Pancreas (tissue), 10 donors: ENCODE measurements around the gene DYNC2H1. TPM values are rescaled to one million over a fixed set of nuclear protein-coding genes. Genes with fewer than 3 reads are reported as not detected.
"Not testable (repeated sequence)": the region's sequence is repeated elsewhere in the genome, so short reads cannot be mapped to it uniquely, and the experiment has no call there.

ENCODE experiments used
- ATAC-seq, 4 donors: fragments of 200-7000 bp; cut with Tn5 transposase; one replicate each; pipeline versions ENCODE4 v1.8.0 to v1.9.1; 2020; ENCODE audit warnings: mild to moderate bottlenecking in 4 of 4, moderate library complexity in 4 of 4
- DNase-seq, 6 donors: peaks; one replicate each; pipeline ENCODE4 v3.0.0-alpha.2; 2020
- FAIRE-seq: peaks from 2 replicates; lab custom pipeline; 2012; peaks lifted over from hg19 to GRCh38; lab: Jason Lieb, UNC
- H3K27ac ChIP-seq, 4 donors: fragments of 200-600 bp; sonication (generic); 1 replicate in 3 of 4; 2 replicates in 1 of 4; pipeline versions ENCODE4 v1.5.0 to v1.8.0; 2020
- H3K27me3 ChIP-seq, 4 donors: fragments of 200-600 bp; one replicate each; pipeline ENCODE4 v1.8.0; 2021
- H3K36me3 ChIP-seq, 3 donors: fragments of 200-600 bp; sonication (generic) in 1 of 3; one replicate each; pipeline versions ENCODE4 v1.5.0 to v1.8.0; 2020 to 2021
- H3K4me1 ChIP-seq, 3 donors: fragments of 200-600 bp; one replicate each; pipeline ENCODE4 v1.8.0; 2021
- H3K4me3 ChIP-seq, 4 donors: fragments of 200-600 bp; sonication (generic) in 2 of 4; one replicate each; pipeline versions ENCODE4 v1.5.0 to v1.8.0; 2020 to 2021
- H3K9me3 ChIP-seq, 4 donors: fragments of 200-600 bp; one replicate each; pipeline ENCODE4 v1.8.0; 2021
- CTCF ChIP-seq, 4 donors: fragments of 200-600 bp; sonication (generic) in 3 of 4; IDR thresholded peaks; one replicate each; pipeline versions ENCODE4 v1.5.0 to v1.8.0; 2021; ENCODE audit warnings: antibody characterized with exemption in 4 of 4
- WGBS, 2 donors: extraction: QIAGEN DNeasy Blood & Tissue Kit; methylation state at CpG; one replicate each; pipeline ENCODE4 v1.1.7; 2013; 5-methylcytosine and 5-hydroxymethylcytosine counted together
- intact Hi-C, 3 donors: fragments of 100-400 bp; cut with DNase I; formaldehyde crosslinking; loops; one replicate each; pipeline versions ENCODE4 v1.11.1 to v1.14.2; 2022
- polyA plus RNA-seq, 2 donors: library from polyadenylated mRNA; stranded (reverse); fragments of 200-250 nt; gene quantifications; one replicate each; pipeline ENCODE4 v1.2.3, GENCODE V29; 2013
- total RNA-seq, 6 donors: library from RNA; stranded (reverse); fragmentation: NEBNext Ultra II Directional in 4 of 6; extraction: Animal tissue kit (Norgen Biotek cat#: 25700) in 4 of 6; gene quantifications; one replicate each; pipeline versions ENCODE4 v1.2.1 to v1.2.4, GENCODE V29; 2021 to 2023
- donor health status: healthy with polysubstance abuse.
- donor health status: DM: no; HTN: no; CAD: no; lungs with moderate emphysema.
- donor health status: DM: no; HTN: no; CAD: no.
- donor health status: control.
- donor health status: control.
- donor health status: Bipolar disorder and iron deficiency.
- donor health status: DM: yes; HTN: yes; CAD: no.
- donor health status: DM: no; HTN: no; CAD: no.
- donor health status: DM: no; HTN: no; CAD: no.
- donor health status: DM: yes; HTN: yes; CAD: no.

DYNC2H1 gene
- total and polyA plus RNA-seq, 8 donors, result 6.6 to 15.2 (median 8.4) TPM

GRCh38 chr11:103368145-103368544 lies 258.9 kb downstream of the DYNC2H1 start:
- DNase-seq (no peak), FAIRE-seq (no peak), ATAC-seq (no peak)
- WGBS, 2 donors, result 67 to 88% methylated on average over 1 of the region's 1 CpG
- intact Hi-C loops, result no loop called here
- Histone ChIP-seq H3K27ac (no peak overlapping the region), H3K36me3 (no peaks in the 10 kb centered on the region), H3K4me1 (no peaks in the 10 kb centered on the region), H3K4me3 (no peak overlapping the region), H3K27me3 (no peaks in the 10 kb centered on the region), H3K9me3 (no peaks in the 10 kb centered on the region)
- TF ChIP-seq CTCF (IDR thresholded peaks at IDR 0.05), result no peak

- H3K36me3 ChIP-seq, result no peaks in the 10 kb centered on the region
- ATAC-seq, result no peak
- no peak overlapping the region for H3K4me3 ChIP-seq
- H3K9me3 ChIP-seq, result no peaks in the 10 kb centered on the region
- no peak for DNase-seq
- no peaks in the 10 kb centered on the region for H3K4me1 ChIP-seq
- WGBS, 2 donors, result 13 to 67% methylated on average over 1 of the region's 1 CpG
- no peak for TF ChIP-seq CTCF (IDR thresholded peaks at IDR 0.05)
- FAIRE-seq, result no peak
- no peak overlapping the region for H3K27ac ChIP-seq
- H3K27me3 ChIP-seq, result no peaks in the 10 kb centered on the region
- intact Hi-C loops, result no loop called here
Measured at GRCh38 chr11:103370076-103370475, 260.9 kb downstream of the DYNC2H1 start.

- no peaks in the 10 kb centered on the region for H3K36me3 ChIP-seq
- H3K4me1 ChIP-seq, result no peaks in the 10 kb centered on the region
- intact Hi-C loops, result no loop called here
- ATAC-seq (no peak), DNase-seq (no peak), FAIRE-seq (no peak)
- no peaks in the 10 kb centered on the region for H3K9me3 ChIP-seq
- no peak overlapping the region for H3K27ac ChIP-seq
- no peak for TF ChIP-seq CTCF (IDR thresholded peaks at IDR 0.05)
- no peaks in the 10 kb centered on the region for H3K27me3 ChIP-seq
- 75 to 83% methylated on average over 2 of the region's 2 CpGs for WGBS, 2 donors
- no peak overlapping the region for H3K4me3 ChIP-seq
Measured at GRCh38 chr11:103372906-103373305, 263.7 kb downstream of the DYNC2H1 start.

- ATAC-seq, intact Hi-C loops, H3K9me3 ChIP-seq, H3K4me3 ChIP-seq, H3K4me1 ChIP-seq, FAIRE-seq, DNase-seq, H3K36me3 ChIP-seq, H3K27me3 ChIP-seq, H3K27ac ChIP-seq: not testable (repeated sequence)
- 55 to 85% methylated on average over 3 of the region's 3 CpGs for WGBS, 2 donors
Measured at GRCh38 chr11:103374227-103374626, 265.0 kb downstream of the DYNC2H1 start.

- ATAC-seq (no peak), DNase-seq (no peak), FAIRE-seq (no peak)
- WGBS, 2 donors, result 89 to 92% methylated on average over 2 of the region's 2 CpGs
- intact Hi-C loops, result no loop called here
- no peak overlapping the region for H3K4me3 ChIP-seq
- H3K9me3 ChIP-seq, result no peaks in the 10 kb centered on the region
- H3K36me3 ChIP-seq, result no peaks in the 10 kb centered on the region
- H3K27me3 ChIP-seq, result no peaks in the 10 kb centered on the region
- no peaks in the 10 kb centered on the region for H3K4me1 ChIP-seq
- TF ChIP-seq CTCF (IDR thresholded peaks at IDR 0.05), result no peak
- H3K27ac ChIP-seq, result no peak overlapping the region
Measured at GRCh38 chr11:103378931-103379330, 269.7 kb downstream of the DYNC2H1 start.
